ENCODE measurements around the gene ANKRD12.
"Not testable (repeated sequence)": the region's sequence is repeated elsewhere in the genome, so short reads cannot be mapped to it uniquely, and the experiment has no call there.

Gene ANKRD12

GRCh38 chr18:9136315-9137155 is at the start of gene ANKRD12:
Gene ANKRD12, plus strand, starts transcription at chr18:9136781. Its CDS starts 45,652 bp downstream, at chr18:9182433.
- Histone ChIP-seq H3K27ac (peak within 1 kb of the TSS; percentile 100), H3K4me3 (ENCODE audit: low read depth in 1 of 2, low read length in 1 of 2) (peak within 1 kb of the TSS; percentile 87 to 97), H3K27me3 (no peaks in the 10 kb centered on the region), H3K36me3 (peaks cover 4% of the 10 kb centered on the region), H3K9me3 (no peaks in the 10 kb centered on the region), H3K4me1 (ENCODE audit: control insufficient read depth in 1 of 2, insufficient read depth in 1 of 2, low read depth in 1 of 2, low read length in 1 of 2) (peaks cover 56 to 58% of the 10 kb centered on the region in 2 experiments)
- TF ChIP-seq CTCF (IDR thresholded peaks at IDR 0.05) = no peak

GRCh38 chr18:9087144-9087543 is 49.4 kb upstream of the ANKRD12 start:
- no peaks in the 10 kb centered on the region for H3K36me3 ChIP-seq
- H3K27ac ChIP-seq = no peak overlapping the region
- H3K9me3 ChIP-seq = no peaks in the 10 kb centered on the region
- no peaks in the 10 kb centered on the region for H3K27me3 ChIP-seq
- H3K4me1 ChIP-seq (ENCODE audit: control insufficient read depth in 1 of 2, insufficient read depth in 1 of 2, low read depth in 1 of 2, low read length in 1 of 2) = peaks cover 22 to 23% of the 10 kb centered on the region in 2 experiments
- no peak for TF ChIP-seq CTCF (IDR thresholded peaks at IDR 0.05)
- H3K4me3 ChIP-seq (ENCODE audit: low read depth in 1 of 2, low read length in 1 of 2) = no peak overlapping the region

GRCh38 chr18:9088252-9088651 is 48.3 kb upstream of the ANKRD12 start:
- H3K27ac ChIP-seq = no peak overlapping the region
- no peaks in the 10 kb centered on the region for H3K9me3 ChIP-seq
- peaks cover 24 to 25% of the 10 kb centered on the region in 2 experiments for H3K4me1 ChIP-seq (ENCODE audit: control insufficient read depth in 1 of 2, insufficient read depth in 1 of 2, low read depth in 1 of 2, low read length in 1 of 2)
- no peak for TF ChIP-seq CTCF (IDR thresholded peaks at IDR 0.05)
- no peak overlapping the region for H3K4me3 ChIP-seq (ENCODE audit: low read depth in 1 of 2, low read length in 1 of 2)
- no peaks in the 10 kb centered on the region for H3K36me3 ChIP-seq
- H3K27me3 ChIP-seq = no peaks in the 10 kb centered on the region

GRCh38 chr18:9088727-9089126 is 47.9 kb upstream of the ANKRD12 start:
- not testable (repeated sequence) for H3K4me3 ChIP-seq (ENCODE audit: low read depth in 1 of 2, low read length in 1 of 2); H3K36me3 ChIP-seq
- H3K4me1 ChIP-seq (ENCODE audit: control insufficient read depth in 1 of 2, insufficient read depth in 1 of 2, low read depth in 1 of 2, low read length in 1 of 2) = peaks cover 19 to 21% of the 10 kb centered on the region in 2 experiments

GRCh38 chr18:9090578-9090977 is 46.0 kb upstream of the ANKRD12 start:
- Histone ChIP-seq H3K27me3 (no peaks in the 10 kb centered on the region), H3K9me3 (no peaks in the 10 kb centered on the region), H3K27ac (no peak overlapping the region), H3K4me1 (ENCODE audit: control insufficient read depth in 1 of 2, insufficient read depth in 1 of 2, low read depth in 1 of 2, low read length in 1 of 2) (peaks cover 22 to 23% of the 10 kb centered on the region in 2 experiments), H3K36me3 (no peaks in the 10 kb centered on the region), H3K4me3 (ENCODE audit: low read depth in 1 of 2, low read length in 1 of 2) (no peak overlapping the region)
- no peak for TF ChIP-seq CTCF (IDR thresholded peaks at IDR 0.05)

More at GRCh38 chr18:9088727-9089126, 47.9 kb upstream of the ANKRD12 start:
- H3K9me3 ChIP-seq, H3K27ac ChIP-seq, H3K27me3 ChIP-seq: not testable (repeated sequence)

GRCh38 chr18:9091066-9091476 is 45.5 kb upstream of the ANKRD12 start:
- no peak for TF ChIP-seq CTCF (IDR thresholded peaks at IDR 0.05)
- peaks cover 26% of the 10 kb centered on the region in 2 experiments for H3K4me1 ChIP-seq (ENCODE audit: control insufficient read depth in 1 of 2, insufficient read depth in 1 of 2, low read depth in 1 of 2, low read length in 1 of 2)
- H3K27me3 ChIP-seq = no peaks in the 10 kb centered on the region

More at GRCh38 chr18:9091066-9091476, 45.5 kb upstream of the ANKRD12 start:
- Histone ChIP-seq H3K36me3 (no peaks in the 10 kb centered on the region), H3K27ac (no peak overlapping the region), H3K4me3 (ENCODE audit: low read depth in 1 of 2, low read length in 1 of 2) (no peak overlapping the region), H3K9me3 (no peaks in the 10 kb centered on the region)
